Measurements from ENCODE around the gene TRIM44.
"Not testable (repeated sequence)": the region's sequence is repeated elsewhere in the genome, so short reads cannot be mapped to it uniquely, and the experiment has no call there.

- not testable (repeated sequence) for TF ChIP-seq EZH2 (IDR thresholded peaks at IDR 0.05; ENCODE audit: borderline replicate concordance, low read length); CTCF (conservative IDR thresholded peaks at IDR 0.05 in 1 of 2, IDR thresholded peaks at IDR 0.05 in 1 of 2; ENCODE audit: extremely low read depth in 1 of 2, insufficient read depth in 1 of 2, low read depth in 1 of 2, low read length in 2 of 2)
These were observed 176.3 kb downstream of the TRIM44 start for GRCh38 chr11:35838697-35839367.
